ENCODE measurements around the gene GPR35.

Gene GPR35

GRCh38 chr2:240620149-240620731 lies 5.0 kb upstream of the GPR35 start:
- no peak overlapping the region for H3K4me3 ChIP-seq (ENCODE audit: low read length)
- H3K9me3 ChIP-seq (ENCODE audit: insufficient read depth, low read depth, low read length) = peaks cover 39% of the 10 kb centered on the region
- no peaks in the 10 kb centered on the region for H3K36me3 ChIP-seq (ENCODE audit: insufficient read depth, low read depth, low read length)
- no peak overlapping the region for H3K27ac ChIP-seq (ENCODE audit: low read length)
- no peaks in the 10 kb centered on the region for H3K4me1 ChIP-seq (ENCODE audit: insufficient read depth, low read length)
- H3K27me3 ChIP-seq (ENCODE audit: insufficient read depth, low read length) = no peaks in the 10 kb centered on the region
- H3K9ac ChIP-seq (ENCODE audit: low read depth, low read length) = no peak overlapping the region

GRCh38 chr2:240620859-240621258 lies 4.4 kb upstream of the GPR35 start:
- Histone ChIP-seq H3K4me3 (ENCODE audit: low read length) (no peak overlapping the region), H3K36me3 (ENCODE audit: insufficient read depth, low read depth, low read length) (no peaks in the 10 kb centered on the region), H3K27ac (ENCODE audit: low read length) (no peak overlapping the region), H3K9me3 (ENCODE audit: insufficient read depth, low read depth, low read length) (peaks cover 34% of the 10 kb centered on the region), H3K9ac (ENCODE audit: low read depth, low read length) (no peak overlapping the region), H3K4me1 (ENCODE audit: insufficient read depth, low read length) (no peaks in the 10 kb centered on the region), H3K27me3 (ENCODE audit: insufficient read depth, low read length) (no peaks in the 10 kb centered on the region)

GRCh38 chr2:240622060-240622411 lies 3.2 kb upstream of the GPR35 start:
- Histone ChIP-seq H3K9me3 (ENCODE audit: insufficient read depth, low read depth, low read length) (peaks cover 23% of the 10 kb centered on the region), H3K36me3 (ENCODE audit: insufficient read depth, low read depth, low read length) (no peaks in the 10 kb centered on the region), H3K27ac (ENCODE audit: low read length) (no peak overlapping the region), H3K4me3 (ENCODE audit: low read length) (no peak overlapping the region), H3K9ac (ENCODE audit: low read depth, low read length) (no peak overlapping the region), H3K27me3 (ENCODE audit: insufficient read depth, low read length) (no peaks in the 10 kb centered on the region), H3K4me1 (ENCODE audit: insufficient read depth, low read length) (no peaks in the 10 kb centered on the region)

- Histone ChIP-seq H3K27me3 (ENCODE audit: insufficient read depth, low read length) (no peaks in the 10 kb centered on the region), H3K36me3 (ENCODE audit: insufficient read depth, low read depth, low read length) (no peaks in the 10 kb centered on the region), H3K4me3 (ENCODE audit: low read length) (no peak overlapping the region), H3K4me1 (ENCODE audit: insufficient read depth, low read length) (no peaks in the 10 kb centered on the region), H3K27ac (ENCODE audit: low read length) (no peak overlapping the region), H3K9ac (ENCODE audit: low read depth, low read length) (no peak overlapping the region), H3K9me3 (ENCODE audit: insufficient read depth, low read depth, low read length) (peaks cover 17% of the 10 kb centered on the region)
Measured at GRCh38 chr2:240622531-240623235, 2.6 kb upstream of the GPR35 start.

GRCh38 chr2:240623531-240624010 lies 1.7 kb upstream of the GPR35 start:
- Histone ChIP-seq H3K36me3 (ENCODE audit: insufficient read depth, low read depth, low read length) (no peaks in the 10 kb centered on the region), H3K9me3 (ENCODE audit: insufficient read depth, low read depth, low read length) (peaks cover 10% of the 10 kb centered on the region; the same call in 1 of the 2 replicates)

GRCh38 chr2:240624011-240624949 lies 1.0 kb upstream of the GPR35 start:
- Histone ChIP-seq H3K27me3 (ENCODE audit: insufficient read depth, low read length) (no peaks in the 10 kb centered on the region), H3K27ac (ENCODE audit: low read length) (no peak overlapping the region), H3K4me1 (ENCODE audit: insufficient read depth, low read length) (no peaks in the 10 kb centered on the region), H3K36me3 (ENCODE audit: insufficient read depth, low read depth, low read length) (no peaks in the 10 kb centered on the region), H3K9ac (ENCODE audit: low read depth, low read length) (no peak overlapping the region), H3K9me3 (ENCODE audit: insufficient read depth, low read depth, low read length) (peaks cover 3% of the 10 kb centered on the region; the same call in 1 of the 2 replicates), H3K4me3 (ENCODE audit: low read length) (no peak overlapping the region)

More at GRCh38 chr2:240623531-240624010, 1.7 kb upstream of the GPR35 start:
- no peak overlapping the region for H3K9ac ChIP-seq (ENCODE audit: low read depth, low read length)
- no peak overlapping the region for H3K4me3 ChIP-seq (ENCODE audit: low read length)
- no peaks in the 10 kb centered on the region for H3K27me3 ChIP-seq (ENCODE audit: insufficient read depth, low read length)
- H3K4me1 ChIP-seq (ENCODE audit: insufficient read depth, low read length) = no peaks in the 10 kb centered on the region
- no peak overlapping the region for H3K27ac ChIP-seq (ENCODE audit: low read length)

GRCh38 chr2:240626531-240627300 lies 1.4 kb downstream of the GPR35 start:
- no peak overlapping the region for H3K9ac ChIP-seq (ENCODE audit: low read depth, low read length)
- H3K4me3 ChIP-seq (ENCODE audit: low read length) = no peak overlapping the region
- no peaks in the 10 kb centered on the region for H3K27me3 ChIP-seq (ENCODE audit: insufficient read depth, low read length)

GRCh38 chr2:240627736-240628506 lies 2.6 kb downstream of the GPR35 start:
- H3K9me3 ChIP-seq (ENCODE audit: insufficient read depth, low read depth, low read length) = peaks cover 7% of the 10 kb centered on the region
- no peak overlapping the region for H3K27ac ChIP-seq (ENCODE audit: low read length)
- H3K4me1 ChIP-seq (ENCODE audit: insufficient read depth, low read length) = no peaks in the 10 kb centered on the region
- H3K4me3 ChIP-seq (ENCODE audit: low read length) = no peak overlapping the region
- H3K9ac ChIP-seq (ENCODE audit: low read depth, low read length) = no peak overlapping the region
- no peaks in the 10 kb centered on the region for H3K27me3 ChIP-seq (ENCODE audit: insufficient read depth, low read length)
- no peaks in the 10 kb centered on the region for H3K36me3 ChIP-seq (ENCODE audit: insufficient read depth, low read depth, low read length)

More at GRCh38 chr2:240626531-240627300, 1.4 kb downstream of the GPR35 start:
- Histone ChIP-seq H3K9me3 (ENCODE audit: insufficient read depth, low read depth, low read length) (no peaks in the 10 kb centered on the region), H3K27ac (ENCODE audit: low read length) (no peak overlapping the region), H3K36me3 (ENCODE audit: insufficient read depth, low read depth, low read length) (no peaks in the 10 kb centered on the region), H3K4me1 (ENCODE audit: insufficient read depth, low read length) (no peaks in the 10 kb centered on the region)

GRCh38 chr2:240628507-240628807 lies 3.2 kb downstream of the GPR35 start:
- no peak overlapping the region for H3K9ac ChIP-seq (ENCODE audit: low read depth, low read length)

GRCh38 chr2:240628808-240629618 lies 3.7 kb downstream of the GPR35 start:
- Histone ChIP-seq H3K27ac (ENCODE audit: low read length) (no peak overlapping the region), H3K9me3 (ENCODE audit: insufficient read depth, low read depth, low read length) (peaks cover 18% of the 10 kb centered on the region), H3K27me3 (ENCODE audit: insufficient read depth, low read length) (no peaks in the 10 kb centered on the region), H3K36me3 (ENCODE audit: insufficient read depth, low read depth, low read length) (no peaks in the 10 kb centered on the region), H3K4me3 (ENCODE audit: low read length) (no peak overlapping the region), H3K4me1 (ENCODE audit: insufficient read depth, low read length) (no peaks in the 10 kb centered on the region), H3K9ac (ENCODE audit: low read depth, low read length) (no peak overlapping the region)

More at GRCh38 chr2:240628507-240628807, 3.2 kb downstream of the GPR35 start:
- H3K27ac ChIP-seq (ENCODE audit: low read length) = no peak overlapping the region
- H3K36me3 ChIP-seq (ENCODE audit: insufficient read depth, low read depth, low read length) = no peaks in the 10 kb centered on the region
- no peaks in the 10 kb centered on the region for H3K4me1 ChIP-seq (ENCODE audit: insufficient read depth, low read length)
- H3K27me3 ChIP-seq (ENCODE audit: insufficient read depth, low read length) = no peaks in the 10 kb centered on the region
- peaks cover 13% of the 10 kb centered on the region for H3K9me3 ChIP-seq (ENCODE audit: insufficient read depth, low read depth, low read length)
- H3K4me3 ChIP-seq (ENCODE audit: low read length) = no peak overlapping the region
